GM18867 (cell line): ENCODE measurements around the gene MACROD2.

ENCODE experiments used
- ATAC-seq: cut with Tn5 transposase; IDR thresholded peaks from one replicate; pipeline ENCODE4 v1.9.1; 2021; ENCODE audit warnings: mild to moderate bottlenecking, moderate library complexity; ENCODE audit not compliant: unreplicated experiment

The MACROD2 gene

GRCh38 chr20:16036331-16036730, 2041.0 kb downstream of the MACROD2 start:
- no peak for ATAC-seq

GRCh38 chr20:16040742-16041141, 2045.4 kb downstream of the MACROD2 start:
- no peak for ATAC-seq

GRCh38 chr20:16042731-16043130, 2047.4 kb downstream of the MACROD2 start:
- ATAC-seq, result peak; percentile 49

GRCh38 chr20:16043931-16044330, 2048.6 kb downstream of the MACROD2 start:
- no peak for ATAC-seq

- no peak for ATAC-seq
Observed at GRCh38 chr20:16048876-16049275, 2053.6 kb downstream of the MACROD2 start.

- ATAC-seq, result no peak
Observed at GRCh38 chr20:16049529-16050093, 2054.3 kb downstream of the MACROD2 start.

GRCh38 chr20:16050366-16050765, 2055.1 kb downstream of the MACROD2 start:
- ATAC-seq, result no peak

GRCh38 chr20:16051968-16052367, 2056.7 kb downstream of the MACROD2 start:
- ATAC-seq, result no peak

GRCh38 chr20:16052456-16052855, 2057.1 kb downstream of the MACROD2 start:
- no peak for ATAC-seq

GRCh38 chr20:16054985-16055384, 2059.7 kb downstream of the MACROD2 start:
- no peak for ATAC-seq

- ATAC-seq, result no peak
Observed at GRCh38 chr20:16057651-16058050, 2062.3 kb downstream of the MACROD2 start.

- no peak for ATAC-seq
Observed at GRCh38 chr20:16058268-16058667, 2063.0 kb downstream of the MACROD2 start.

GRCh38 chr20:16059841-16060240, 2064.5 kb downstream of the MACROD2 start:
- no peak for ATAC-seq

GRCh38 chr20:16061351-16061750, 2066.0 kb downstream of the MACROD2 start:
- no peak for ATAC-seq

GRCh38 chr20:16062661-16063581, 2067.6 kb downstream of the MACROD2 start:
- ATAC-seq, result no peak

GRCh38 chr20:16063881-16064280, 2068.6 kb downstream of the MACROD2 start:
- no peak for ATAC-seq

- ATAC-seq, result no peak
Observed at GRCh38 chr20:16064989-16065707, 2069.8 kb downstream of the MACROD2 start.

- ATAC-seq, result no peak
Observed at GRCh38 chr20:16066571-16066970, 2071.3 kb downstream of the MACROD2 start.

- peak; percentile 91 for ATAC-seq
Observed at GRCh38 chr20:16069389-16070010, 2074.2 kb downstream of the MACROD2 start.

- ATAC-seq, result no peak
Observed at GRCh38 chr20:16072220-16072619, 2076.9 kb downstream of the MACROD2 start.
